A549 treated with dexamethasone at 1 μM for 4 hours (cell line): ENCODE results near the gene DDI1. TPM values are rescaled to one million over a fixed set of nuclear protein-coding genes. Genes with fewer than 3 reads are reported as not detected.

Experiments
- total RNA-seq: library from RNA; stranded (reverse); fragments of 200-300 nt; extraction: Qiagen RNA extraction; gene quantifications from 5 replicates; pipeline ENCODE4 v1.2.3, GENCODE V29; 2022

Gene DDI1
- total RNA-seq, result not detected in 5 replicates

DNA sequence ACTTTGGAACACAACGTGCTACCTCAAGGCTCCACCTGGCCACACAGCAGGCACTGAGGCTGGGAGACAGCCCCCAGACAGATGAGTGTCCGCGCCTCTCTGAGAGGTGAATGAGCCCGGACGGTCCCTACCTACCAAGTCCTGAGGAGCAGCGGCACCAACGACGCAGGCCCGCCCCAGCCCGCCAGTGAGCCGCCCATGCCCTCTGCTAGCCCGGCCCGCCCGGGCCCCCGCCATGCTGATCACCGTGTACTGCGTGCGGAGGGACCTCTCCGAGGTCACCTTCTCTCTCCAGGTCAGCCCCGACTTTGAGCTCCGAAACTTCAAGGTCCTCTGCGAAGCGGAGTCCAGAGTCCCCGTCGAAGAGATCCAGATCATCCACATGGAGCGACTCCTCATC lies at the start of gene DDI1:
TSS of gene DDI1 (plus strand) at position 53 of the 400 bp plus-strand sequence. CDS start at position 236, 183 bp downstream.

Other genes starting within 250 kb of the DDI1 start
- gene PDGFD, start 127.5 kb downstream of the DDI1 start, total RNA-seq, result 6.8 to 8.8 TPM (median 7.2 TPM) in 5 replicates